Stimulated activated CD4-positive, alpha-beta T cell treated with anti-CD3 and anti-CD28 coated beads, Interleukin-1b, Interleukin-23, amount 100 ng/mL, for 1 hour (primary cell): ENCODE measurements around the gene RFXANK.
"Not testable (repeated sequence)": the region's sequence is repeated elsewhere in the genome, so short reads cannot be mapped to it uniquely, and the experiment has no call there.

Source experiments
- DNase-seq, 2 donors: peaks; one replicate each; pipeline ENCODE4 v3.0.0-alpha.2; 2020; ENCODE audit warnings: low read depth in 2 of 2

The RFXANK gene

GRCh38 chr19:19206938-19207337, 14.9 kb downstream of the RFXANK start:
- no peak for DNase-seq

GRCh38 chr19:19207637-19208572, 15.8 kb downstream of the RFXANK start:
- DNase-seq = no peak

- DNase-seq = no peak
Measured at GRCh38 chr19:19209372-19209771, 17.3 kb downstream of the RFXANK start.

- no peak for DNase-seq
Measured at GRCh38 chr19:19211499-19212420, 19.7 kb downstream of the RFXANK start, which contains the start of gene NCAN. Gene NCAN (plus strand): TSS chr19:19211958. CDS start chr19:19216954, 4,996 bp downstream.

- DNase-seq = no peak
Measured at GRCh38 chr19:19212916-19213315, 20.9 kb downstream of the RFXANK start.

- DNase-seq = no peak
Measured at GRCh38 chr19:19213426-19214158, 21.5 kb downstream of the RFXANK start.

- DNase-seq = no peak
Measured at GRCh38 chr19:19214159-19214490, 22.1 kb downstream of the RFXANK start.

- DNase-seq = no peak
Measured at GRCh38 chr19:19214892-19215291, 22.8 kb downstream of the RFXANK start.

- DNase-seq = no peak
Measured at GRCh38 chr19:19215792-19216191, 23.7 kb downstream of the RFXANK start.

- no peak for DNase-seq
Measured at GRCh38 chr19:19217099-19217498, 25.0 kb downstream of the RFXANK start.

GRCh38 chr19:19218911-19219310, 26.9 kb downstream of the RFXANK start:
- no peak for DNase-seq

- not testable (repeated sequence) for DNase-seq
Measured at GRCh38 chr19:19221000-19221399, 28.9 kb downstream of the RFXANK start.

- no peak for DNase-seq
Measured at GRCh38 chr19:19223060-19223459, 31.0 kb downstream of the RFXANK start.

- DNase-seq = no peak
Measured at GRCh38 chr19:19223636-19224035, 31.6 kb downstream of the RFXANK start.

- DNase-seq = no peak
Measured at GRCh38 chr19:19224150-19224851, 32.2 kb downstream of the RFXANK start.

GRCh38 chr19:19224852-19225494, 32.9 kb downstream of the RFXANK start:
- peak; percentile 50 to 52 for DNase-seq

GRCh38 chr19:19226204-19226603, 34.1 kb downstream of the RFXANK start:
- no peak for DNase-seq

- no peak for DNase-seq
Measured at GRCh38 chr19:19226663-19227062, 34.6 kb downstream of the RFXANK start.

- DNase-seq = no peak
Measured at GRCh38 chr19:19227217-19227616, 35.2 kb downstream of the RFXANK start.

GRCh38 chr19:19229701-19230100, 37.6 kb downstream of the RFXANK start:
- no peak for DNase-seq

- no peak for DNase-seq
Measured at GRCh38 chr19:19230999-19231398, 38.9 kb downstream of the RFXANK start.
